Measurements from ENCODE around the gene GRIA1.

GRIA1 gene

GRCh38 chr5:153513156-153513555 is 22.7 kb downstream of the GRIA1 start:
- Mint-ChIP-seq H3K27ac (no peak overlapping the region), H3K36me3 (ENCODE audit: insufficient read depth) (no peaks in the 10 kb centered on the region), H3K9me3 (peaks cover 0 to 4% of the 10 kb centered on the region in 2 donors), H3K27me3 (no peaks in the 10 kb centered on the region), H3K4me3 (no peak overlapping the region), H3K4me1 (ENCODE audit: low read depth in 2 of 2) (no peaks in the 10 kb centered on the region)
- DNase-seq, result no peak
- no peak for ATAC-seq (replicated peaks)

- H3K27ac Mint-ChIP-seq, result no peak overlapping the region
- H3K4me3 Mint-ChIP-seq, result no peak overlapping the region
- no peaks in the 10 kb centered on the region for H3K27me3 Mint-ChIP-seq
- H3K9me3 Mint-ChIP-seq, result no peaks in the 10 kb centered on the region
- ATAC-seq (replicated peaks) (no peak), DNase-seq (no peak)
- no peaks in the 10 kb centered on the region for H3K4me1 Mint-ChIP-seq (ENCODE audit: low read depth in 2 of 2)
- no peaks in the 10 kb centered on the region for H3K36me3 Mint-ChIP-seq (ENCODE audit: insufficient read depth)
Observed at GRCh38 chr5:153515301-153515700, 24.8 kb downstream of the GRIA1 start.

GRCh38 chr5:153516504-153517240 is 26.2 kb downstream of the GRIA1 start:
- Mint-ChIP-seq H3K27ac (no peak overlapping the region), H3K36me3 (ENCODE audit: insufficient read depth) (no peaks in the 10 kb centered on the region), H3K27me3 (no peaks in the 10 kb centered on the region), H3K4me3 (no peak overlapping the region), H3K4me1 (ENCODE audit: low read depth in 2 of 2) (no peaks in the 10 kb centered on the region), H3K9me3 (no peaks in the 10 kb centered on the region)
- DNase-seq (no peak), ATAC-seq (replicated peaks) (no peak)

GRCh38 chr5:153517241-153517611 is 26.8 kb downstream of the GRIA1 start:
- H3K27ac Mint-ChIP-seq, result no peak overlapping the region
- no peaks in the 10 kb centered on the region for H3K9me3 Mint-ChIP-seq
- no peaks in the 10 kb centered on the region for H3K27me3 Mint-ChIP-seq
- H3K4me3 Mint-ChIP-seq, result no peak overlapping the region
- H3K4me1 Mint-ChIP-seq (ENCODE audit: low read depth in 2 of 2), result no peaks in the 10 kb centered on the region
- DNase-seq (no peak), ATAC-seq (replicated peaks) (no peak)
- H3K36me3 Mint-ChIP-seq (ENCODE audit: insufficient read depth), result no peaks in the 10 kb centered on the region

- ATAC-seq (replicated peaks), result no peak
- no peak for DNase-seq
- no peaks in the 10 kb centered on the region for H3K27me3 Mint-ChIP-seq
- H3K4me3 Mint-ChIP-seq, result no peak overlapping the region
- no peaks in the 10 kb centered on the region for H3K9me3 Mint-ChIP-seq
- no peak overlapping the region for H3K27ac Mint-ChIP-seq
- no peaks in the 10 kb centered on the region for H3K36me3 Mint-ChIP-seq (ENCODE audit: insufficient read depth)
- H3K4me1 Mint-ChIP-seq (ENCODE audit: low read depth in 2 of 2), result no peaks in the 10 kb centered on the region
Observed at GRCh38 chr5:153520137-153520536, 29.7 kb downstream of the GRIA1 start.

- H3K27ac Mint-ChIP-seq, result no peak overlapping the region
- no peak overlapping the region for H3K4me3 Mint-ChIP-seq
- no peak for ATAC-seq (replicated peaks)
- no peaks in the 10 kb centered on the region for H3K36me3 Mint-ChIP-seq (ENCODE audit: insufficient read depth)
- no peaks in the 10 kb centered on the region for H3K9me3 Mint-ChIP-seq
- no peak for DNase-seq
- no peaks in the 10 kb centered on the region for H3K4me1 Mint-ChIP-seq (ENCODE audit: low read depth in 2 of 2)
- no peaks in the 10 kb centered on the region for H3K27me3 Mint-ChIP-seq
Observed at GRCh38 chr5:153520952-153521351, 30.5 kb downstream of the GRIA1 start.

- Mint-ChIP-seq H3K9me3 (no peaks in the 10 kb centered on the region), H3K36me3 (ENCODE audit: insufficient read depth) (no peaks in the 10 kb centered on the region), H3K27ac (no peak overlapping the region), H3K4me3 (no peak overlapping the region), H3K4me1 (ENCODE audit: low read depth in 2 of 2) (no peaks in the 10 kb centered on the region), H3K27me3 (no peaks in the 10 kb centered on the region)
- DNase-seq (no peak), ATAC-seq (replicated peaks) (no peak)
Observed at GRCh38 chr5:153523211-153523610, 32.7 kb downstream of the GRIA1 start.

- Mint-ChIP-seq H3K9me3 (no peaks in the 10 kb centered on the region), H3K4me3 (no peak overlapping the region)
- no peak for DNase-seq
Observed at GRCh38 chr5:153523831-153524230, 33.4 kb downstream of the GRIA1 start.

GRCh38 chr5:153525536-153525935 is 35.1 kb downstream of the GRIA1 start:
- Mint-ChIP-seq H3K4me3 (no peak overlapping the region), H3K9me3 (no peaks in the 10 kb centered on the region), H3K27me3 (no peaks in the 10 kb centered on the region), H3K4me1 (ENCODE audit: low read depth in 2 of 2) (no peaks in the 10 kb centered on the region), H3K36me3 (ENCODE audit: insufficient read depth) (no peaks in the 10 kb centered on the region), H3K27ac (no peak overlapping the region)
- DNase-seq (no peak), ATAC-seq (replicated peaks) (no peak)

More at GRCh38 chr5:153523831-153524230, 33.4 kb downstream of the GRIA1 start:
- Mint-ChIP-seq H3K4me1 (ENCODE audit: low read depth in 2 of 2) (no peaks in the 10 kb centered on the region), H3K36me3 (ENCODE audit: insufficient read depth) (no peaks in the 10 kb centered on the region), H3K27me3 (no peaks in the 10 kb centered on the region), H3K27ac (no peak overlapping the region)
- no peak for ATAC-seq (replicated peaks)

GRCh38 chr5:153530357-153531143 is 40.1 kb downstream of the GRIA1 start:
- Mint-ChIP-seq H3K4me3 (no peak overlapping the region), H3K4me1 (ENCODE audit: low read depth in 2 of 2) (no peaks in the 10 kb centered on the region), H3K9me3 (no peaks in the 10 kb centered on the region), H3K36me3 (ENCODE audit: insufficient read depth) (no peaks in the 10 kb centered on the region), H3K27ac (no peak overlapping the region), H3K27me3 (peaks cover 0 to 5% of the 10 kb centered on the region in 2 donors)
- no peak for ATAC-seq (replicated peaks)
- no peak for DNase-seq

GRCh38 chr5:153533546-153533945 is 43.1 kb downstream of the GRIA1 start:
- Mint-ChIP-seq H3K9me3 (no peaks in the 10 kb centered on the region), H3K4me3 (no peak overlapping the region)
- DNase-seq, result no peak

GRCh38 chr5:153534102-153534501 is 43.6 kb downstream of the GRIA1 start:
- peaks cover 0 to 5% of the 10 kb centered on the region in 2 donors for H3K27me3 Mint-ChIP-seq
- no peak overlapping the region for H3K4me3 Mint-ChIP-seq
- no peaks in the 10 kb centered on the region for H3K9me3 Mint-ChIP-seq
- ATAC-seq (replicated peaks) (no peak), DNase-seq (no peak)
- H3K36me3 Mint-ChIP-seq (ENCODE audit: insufficient read depth), result no peaks in the 10 kb centered on the region
- H3K27ac Mint-ChIP-seq, result no peak overlapping the region
- H3K4me1 Mint-ChIP-seq (ENCODE audit: low read depth in 2 of 2), result no peaks in the 10 kb centered on the region

More at GRCh38 chr5:153533546-153533945, 43.1 kb downstream of the GRIA1 start:
- Mint-ChIP-seq H3K27me3 (peaks cover 0 to 5% of the 10 kb centered on the region in 2 donors), H3K4me1 (ENCODE audit: low read depth in 2 of 2) (no peaks in the 10 kb centered on the region), H3K27ac (no peak overlapping the region), H3K36me3 (ENCODE audit: insufficient read depth) (no peaks in the 10 kb centered on the region)
- ATAC-seq (replicated peaks), result no peak

- Mint-ChIP-seq H3K27ac (no peak overlapping the region), H3K27me3 (no peaks in the 10 kb centered on the region), H3K4me3 (no peak overlapping the region), H3K36me3 (ENCODE audit: insufficient read depth) (no peaks in the 10 kb centered on the region), H3K4me1 (ENCODE audit: low read depth in 2 of 2) (no peaks in the 10 kb centered on the region), H3K9me3 (no peaks in the 10 kb centered on the region)
- ATAC-seq (replicated peaks) (no peak), DNase-seq (no peak)
Observed at GRCh38 chr5:153537207-153537606, 46.7 kb downstream of the GRIA1 start.

GRCh38 chr5:153539983-153540382 is 49.5 kb downstream of the GRIA1 start:
- no peak overlapping the region for H3K27ac Mint-ChIP-seq
- no peaks in the 10 kb centered on the region for H3K4me1 Mint-ChIP-seq (ENCODE audit: low read depth in 2 of 2)
- H3K9me3 Mint-ChIP-seq, result no peaks in the 10 kb centered on the region
- H3K4me3 Mint-ChIP-seq, result no peak overlapping the region
- H3K36me3 Mint-ChIP-seq (ENCODE audit: insufficient read depth), result no peaks in the 10 kb centered on the region
- ATAC-seq (replicated peaks), result no peak
- H3K27me3 Mint-ChIP-seq, result no peaks in the 10 kb centered on the region
- DNase-seq, result no peak

Data from effector memory CD8-positive, alpha-beta T cell (primary cell).